Left lung (tissue), 10 donors: ENCODE data around the gene DDN. TPM values are rescaled to one million over a fixed set of nuclear protein-coding genes. Genes with fewer than 3 reads are reported as not detected.
A peak's percentile ranks its signal among the peaks of the same experiment; 100 is the strongest.

Source experiments
- ATAC-seq: fragments of 200-7000 bp; cut with Tn5 transposase; one replicate; pipeline ENCODE4 v1.9.1; 2020; ENCODE audit warnings: moderate library complexity
- DNase-seq, 4 donors: peaks; one replicate each; pipeline ENCODE4 v3.0.0-alpha.2; 2013 to 2020
- H3K27ac ChIP-seq, 2 donors: fragments of 200-600 bp; sonication (generic) in 1 of 2; one replicate each; pipeline versions ENCODE4 v1.5.0 to v1.8.0; 2020 to 2021
- H3K27me3 ChIP-seq, 2 donors: fragments of 200-600 bp; sonication (generic) in 1 of 2; one replicate each; pipeline versions ENCODE4 v1.5.0 to v1.8.0; 2020 to 2021
- H3K36me3 ChIP-seq, 2 donors: fragments of 200-600 bp; sonication (generic) in 1 of 2; one replicate each; pipeline versions ENCODE4 v1.5.0 to v1.8.0; 2020 to 2021
- H3K4me1 ChIP-seq, 2 donors: fragments of 200-600 bp; one replicate each; pipeline ENCODE4 v1.8.0; 2021
- H3K4me3 ChIP-seq, 2 donors: fragments of 200-600 bp; sonication (generic) in 1 of 2; one replicate each; pipeline versions ENCODE4 v1.5.0 to v1.8.0; 2020 to 2021; ENCODE audit warnings: mild to moderate bottlenecking in 1 of 2
- H3K9me3 ChIP-seq, 2 donors: fragments of 200-600 bp; sonication (generic) in 1 of 2; one replicate each; pipeline versions ENCODE4 v1.5.0 to v1.8.0; 2020 to 2021
- CTCF ChIP-seq, 2 donors: fragments of 200-600 bp; sonication (generic) in 1 of 2; IDR thresholded peaks; one replicate each; pipeline versions ENCODE4 v1.5.0 to v1.8.0; 2021; ENCODE audit warnings: antibody characterized with exemption in 2 of 2
- intact Hi-C, 2 donors: fragments of 100-400 bp; cut with DNase I; formaldehyde crosslinking; loops; one replicate each; pipeline versions ENCODE4 v1.11.2 to v1.14.2; 2022
- polyA plus RNA-seq, 6 donors: library from polyadenylated mRNA; unstranded; fragments of 120-200 nt; gene quantifications; one replicate each; pipeline ENCODE4 v1.2.1, GENCODE V29; 2013; ENCODE audit not compliant: insufficient read length in 6 of 6
- total RNA-seq, 2 donors: library from RNA; stranded (reverse); fragmentation: NEBNext Ultra II Directional; extraction: Animal tissue kit (Norgen Biotek cat#: 25700); gene quantifications; one replicate each; pipeline ENCODE4 v1.2.1, GENCODE V29; 2021
- donor health status: DM: no; HTN: yes; CAD: no.
- donor health status: DM: no; HTN: no; CAD: no.

The DDN gene
- total and polyA plus RNA-seq, 8 donors, result 0.06 to 0.68 (median 0.23) TPM

- no peaks in the 10 kb centered on the region for H3K9me3 ChIP-seq
- H3K4me3 ChIP-seq, result no peak overlapping the region
- ATAC-seq, result no peak
- intact Hi-C loops, result no loop called here
- no peak for DNase-seq
- TF ChIP-seq CTCF (IDR thresholded peaks at IDR 0.05), result no peak
- H3K27ac ChIP-seq, result no peak overlapping the region
- H3K36me3 ChIP-seq, result peaks cover 0 to 45% of the 10 kb centered on the region in 2 donors
- H3K27me3 ChIP-seq, result no peaks in the 10 kb centered on the region
- peaks cover 8 to 17% of the 10 kb centered on the region in 2 donors for H3K4me1 ChIP-seq
These were observed 14.3 kb upstream of the DDN start for GRCh38 chr12:49013428-49013827.

GRCh38 chr12:49012739-49013138, 13.6 kb upstream of the DDN start:
- peaks cover 6 to 13% of the 10 kb centered on the region in 2 donors for H3K4me1 ChIP-seq
- intact Hi-C loops, result no loop called here
- no peaks in the 10 kb centered on the region for H3K9me3 ChIP-seq
- no peak for TF ChIP-seq CTCF (IDR thresholded peaks at IDR 0.05)
- no peak for ATAC-seq
- peaks cover 0 to 47% of the 10 kb centered on the region in 2 donors for H3K36me3 ChIP-seq
- H3K4me3 ChIP-seq, result no peak overlapping the region
- H3K27ac ChIP-seq, result no peak overlapping the region
- no peaks in the 10 kb centered on the region for H3K27me3 ChIP-seq
- no peak for DNase-seq

GRCh38 chr12:49010092-49010668, 11.0 kb upstream of the DDN start:
- no peak overlapping the region for H3K27ac ChIP-seq
- ATAC-seq (peak; percentile 79), DNase-seq (no peak)
- no peaks in the 10 kb centered on the region for H3K4me1 ChIP-seq
- no peaks in the 10 kb centered on the region for H3K9me3 ChIP-seq
- no peaks in the 10 kb centered on the region for H3K27me3 ChIP-seq
- TF ChIP-seq CTCF (IDR thresholded peaks at IDR 0.05), result no peak
- no peak overlapping the region for H3K4me3 ChIP-seq
- H3K36me3 ChIP-seq, result peaks cover 0 to 57% of the 10 kb centered on the region in 2 donors
- intact Hi-C loops, result no loop called here

GRCh38 chr12:49008943-49009342, 9.8 kb upstream of the DDN start:
- intact Hi-C loops, result no loop called here
- H3K36me3 ChIP-seq, result peaks cover 0 to 67% of the 10 kb centered on the region in 2 donors

GRCh38 chr12:49000346-49000745, 1.2 kb upstream of the DDN start:
- Histone ChIP-seq H3K36me3 (peaks cover 0 to 50% of the 10 kb centered on the region in 2 donors), H3K4me1 (peaks cover 17 to 50% of the 10 kb centered on the region in 2 donors), H3K27me3 (peaks cover 17 to 64% of the 10 kb centered on the region in 2 donors), H3K27ac (no peak overlapping the region), H3K9me3 (no peaks in the 10 kb centered on the region), H3K4me3 (no peak overlapping the region)
- ATAC-seq (no peak), DNase-seq (no peak)
- intact Hi-C loops, result no loop called here
- no peak for TF ChIP-seq CTCF (IDR thresholded peaks at IDR 0.05)

More at GRCh38 chr12:49008943-49009342, 9.8 kb upstream of the DDN start:
- Histone ChIP-seq H3K4me3 (no peak overlapping the region), H3K27ac (no peak overlapping the region), H3K27me3 (no peaks in the 10 kb centered on the region), H3K4me1 (peaks cover 0 to 4% of the 10 kb centered on the region in 2 donors), H3K9me3 (no peaks in the 10 kb centered on the region)
- no peak for ATAC-seq
- no peak for DNase-seq
- no peak for TF ChIP-seq CTCF (IDR thresholded peaks at IDR 0.05)
